ENCODE measurements around the gene AQP3.
A peak's percentile ranks its signal among the peaks of the same experiment; 100 is the strongest.
"Not testable (repeated sequence)": the region's sequence is repeated elsewhere in the genome, so short reads cannot be mapped to it uniquely, and the experiment has no call there.

AQP3 gene

DNA sequence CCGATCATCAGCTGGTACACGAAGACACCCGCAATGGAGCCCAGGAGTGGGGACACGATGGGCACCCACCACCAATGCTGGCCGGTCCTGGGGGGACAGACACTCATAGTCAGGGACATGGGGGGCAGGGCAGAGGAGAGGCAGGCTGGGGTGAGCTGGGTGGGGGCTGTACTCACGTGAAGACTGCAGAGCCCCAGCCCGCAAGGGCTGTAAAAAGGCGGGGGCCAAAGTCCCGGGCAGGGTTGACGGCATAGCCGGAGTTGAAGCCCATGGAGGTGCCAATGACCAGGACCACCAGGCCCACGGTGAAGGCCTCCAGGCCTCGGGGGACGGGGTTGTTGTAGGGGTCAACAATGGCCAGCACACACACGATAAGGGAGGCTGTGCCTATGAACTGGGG, 5.3 kb downstream of the AQP3 start:
- no peak for DNase-seq (ENCODE audit: low read depth, low spot score)

DNA sequence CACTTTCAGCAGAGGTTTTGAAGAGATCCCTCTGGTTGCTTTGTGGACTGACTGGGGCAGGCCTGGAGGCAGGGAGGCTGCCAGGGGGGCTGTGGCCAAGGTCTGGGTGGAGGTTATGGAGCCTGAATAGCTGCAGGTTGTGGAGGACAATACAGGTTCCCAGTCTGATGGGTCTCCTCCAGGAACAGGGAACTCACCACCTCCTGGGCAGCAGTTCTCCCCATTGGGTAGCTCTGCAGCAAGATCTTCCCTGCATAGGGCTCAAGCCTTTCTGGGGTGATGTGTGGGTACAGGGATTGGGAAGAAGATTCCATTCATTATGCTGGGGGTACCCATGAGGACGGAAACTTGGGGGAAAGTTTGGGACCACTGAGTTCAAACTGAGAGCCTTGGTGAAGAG, 6.8 kb downstream of the AQP3 start:
- no peak for DNase-seq (ENCODE audit: low read depth, low spot score)

DNA sequence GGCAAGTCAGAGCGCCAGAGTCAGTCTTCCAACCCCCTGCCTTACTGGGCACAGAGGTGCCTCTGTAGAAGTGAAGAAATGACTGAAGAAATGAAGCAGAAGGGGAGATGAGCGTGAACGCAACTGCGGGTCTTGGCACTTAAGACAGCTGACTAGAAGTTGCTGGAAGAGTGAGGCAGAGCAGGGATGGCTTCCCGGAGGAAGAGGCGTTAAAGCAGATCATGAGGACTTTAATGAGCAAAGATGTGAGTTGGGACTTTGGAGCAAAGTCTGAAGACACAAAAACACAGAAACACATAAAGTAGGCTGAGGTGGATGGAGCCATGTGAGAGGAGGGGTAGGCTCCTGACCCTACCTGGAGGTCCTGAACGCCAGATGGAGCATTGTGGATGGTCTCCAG, 7.2 kb downstream of the AQP3 start:
- DNase-seq (ENCODE audit: low read depth, low spot score), result no peak

DNA sequence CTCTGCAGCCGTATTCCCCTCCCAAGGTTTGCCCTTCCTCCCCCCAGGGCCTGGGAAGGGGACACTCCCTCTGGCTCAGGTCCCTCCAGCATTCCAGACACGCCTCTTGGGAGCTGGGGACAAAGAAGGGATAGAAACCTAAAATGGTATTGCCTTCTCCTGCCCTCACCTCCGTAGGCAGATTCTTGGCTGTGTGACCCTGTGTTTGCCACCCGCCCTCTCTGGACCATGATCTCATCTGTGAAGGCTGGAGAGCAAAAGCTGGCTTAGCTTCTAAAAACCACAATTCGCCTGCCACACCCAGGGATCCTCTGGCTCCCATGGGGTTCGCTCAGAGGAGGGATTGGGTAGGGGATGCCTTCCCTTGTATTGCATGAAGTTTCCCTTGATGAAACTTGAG, 7.7 kb downstream of the AQP3 start:
- no peak for DNase-seq (ENCODE audit: low read depth, low spot score)

DNA sequence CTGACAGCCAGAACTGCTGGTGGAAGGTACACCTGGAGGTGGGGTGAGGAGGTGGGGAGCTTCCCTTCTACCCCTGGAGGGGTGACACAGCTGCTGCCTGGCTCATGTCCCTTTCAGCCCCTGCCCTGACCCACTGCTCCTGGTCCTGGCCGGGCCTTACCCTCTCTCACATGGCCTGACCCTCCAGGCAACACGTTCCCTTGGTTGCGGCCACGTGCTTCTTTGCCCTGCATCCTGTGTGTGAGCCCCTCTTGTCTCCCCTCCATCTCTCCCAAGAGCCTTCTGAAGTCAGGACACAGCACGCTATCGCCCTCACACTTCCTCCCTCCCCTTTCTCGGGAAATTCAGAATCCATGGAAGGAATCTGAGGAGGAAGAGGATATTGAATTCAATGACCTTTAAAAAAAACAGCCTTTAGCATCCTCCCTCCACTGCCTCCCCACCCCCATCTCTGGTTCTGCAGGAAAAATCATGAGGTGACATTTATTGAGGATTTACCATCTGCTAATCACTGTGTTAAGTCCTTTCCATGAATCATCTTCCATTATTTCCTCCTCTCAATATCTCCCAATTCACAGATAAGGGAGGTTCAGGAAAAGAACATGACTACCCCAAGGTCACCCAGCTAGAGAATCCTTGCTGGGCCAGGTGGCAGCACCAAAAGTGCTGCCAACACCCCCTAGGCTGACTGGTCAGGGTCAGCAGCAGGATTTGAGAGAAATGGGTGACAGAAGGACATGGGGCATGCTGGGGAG, 8.3 kb downstream of the AQP3 start:
- DNase-seq (ENCODE audit: low read depth, low spot score), result no peak

DNA sequence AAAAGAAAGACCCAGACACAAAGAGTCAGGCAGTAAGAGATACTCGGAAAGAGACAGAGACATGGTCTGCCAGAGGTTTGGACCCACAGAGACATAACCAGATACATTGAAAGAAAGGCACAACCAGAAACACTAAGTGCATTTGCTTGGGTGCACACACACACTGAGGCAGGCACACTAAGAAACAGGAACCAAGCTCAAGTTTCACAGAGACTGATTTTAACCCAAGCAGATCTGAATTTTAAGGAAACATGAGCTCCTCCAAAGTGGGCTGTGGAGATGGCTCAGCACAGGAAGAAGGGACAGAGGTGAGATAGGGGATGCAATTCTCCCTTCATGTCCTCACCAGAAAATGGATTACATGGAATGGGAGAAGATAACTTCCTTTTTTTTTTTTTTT, 9.5 kb downstream of the AQP3 start:
- DNase-seq (ENCODE audit: low read depth, low spot score), result no peak

DNA sequence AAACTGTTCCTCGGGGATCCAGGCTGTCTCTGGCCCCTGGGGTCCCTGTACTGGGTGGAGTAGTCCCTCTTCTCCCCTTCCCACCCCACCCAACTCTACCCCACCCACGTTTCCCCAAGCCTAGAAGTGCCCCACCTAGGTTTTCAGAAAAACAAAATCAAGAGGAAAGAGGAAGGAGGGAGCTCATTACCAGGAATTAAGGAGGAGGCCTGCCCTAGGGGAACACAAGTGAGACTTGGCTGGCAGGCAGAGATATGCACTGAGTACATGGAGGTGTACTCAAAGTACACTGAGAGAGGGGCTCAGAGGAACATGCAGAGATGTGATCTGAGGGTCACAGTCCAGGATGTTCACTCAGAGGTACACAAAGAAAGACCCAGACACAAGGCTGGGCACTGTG, 10.2 kb downstream of the AQP3 start:
- no peak for DNase-seq (ENCODE audit: low read depth, low spot score)

DNA sequence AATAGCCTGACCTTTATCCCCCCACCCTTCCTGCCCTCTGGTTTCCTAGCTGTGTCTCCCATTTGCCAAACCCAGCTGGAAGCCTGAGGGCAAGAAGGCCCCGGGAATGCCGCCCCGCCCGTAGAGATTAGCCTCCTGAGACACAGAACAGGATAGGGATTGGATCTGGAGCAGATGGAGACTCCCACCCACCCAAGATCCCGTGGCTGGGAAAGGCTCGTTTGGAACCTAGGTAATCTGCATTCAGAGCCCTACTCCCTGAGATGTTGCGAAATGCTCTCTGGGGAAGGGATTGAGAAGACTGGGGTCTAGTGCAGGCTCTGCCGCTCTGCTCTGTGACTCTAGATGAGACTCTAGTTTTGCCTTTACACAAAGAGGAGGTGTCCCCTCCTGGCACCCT, 10.9 kb downstream of the AQP3 start:
- no peak for DNase-seq (ENCODE audit: low read depth, low spot score)

DNA sequence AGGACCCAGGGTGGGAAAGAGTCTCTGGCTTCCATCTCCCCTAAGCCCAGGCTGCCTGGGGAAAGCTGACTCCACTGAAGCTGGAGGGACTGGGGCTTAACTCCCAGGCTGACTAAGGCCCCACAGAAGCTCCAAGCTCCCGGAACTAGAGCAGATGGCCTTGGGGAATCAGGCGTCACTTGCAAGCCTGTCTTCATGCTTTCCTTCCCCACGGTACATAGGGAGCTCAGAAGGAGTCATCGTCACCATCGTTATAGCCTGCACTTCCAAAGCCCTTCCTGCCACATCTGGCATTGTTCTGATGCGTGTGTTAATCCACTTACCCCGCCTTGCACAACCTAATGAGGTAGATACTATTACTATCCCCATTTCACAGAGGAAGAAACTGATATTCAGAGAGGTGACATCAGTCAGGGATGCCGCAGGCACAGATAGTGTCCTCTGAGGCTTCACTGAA, 11.5 kb downstream of the AQP3 start:
- no peak for DNase-seq (ENCODE audit: low read depth, low spot score)

DNA sequence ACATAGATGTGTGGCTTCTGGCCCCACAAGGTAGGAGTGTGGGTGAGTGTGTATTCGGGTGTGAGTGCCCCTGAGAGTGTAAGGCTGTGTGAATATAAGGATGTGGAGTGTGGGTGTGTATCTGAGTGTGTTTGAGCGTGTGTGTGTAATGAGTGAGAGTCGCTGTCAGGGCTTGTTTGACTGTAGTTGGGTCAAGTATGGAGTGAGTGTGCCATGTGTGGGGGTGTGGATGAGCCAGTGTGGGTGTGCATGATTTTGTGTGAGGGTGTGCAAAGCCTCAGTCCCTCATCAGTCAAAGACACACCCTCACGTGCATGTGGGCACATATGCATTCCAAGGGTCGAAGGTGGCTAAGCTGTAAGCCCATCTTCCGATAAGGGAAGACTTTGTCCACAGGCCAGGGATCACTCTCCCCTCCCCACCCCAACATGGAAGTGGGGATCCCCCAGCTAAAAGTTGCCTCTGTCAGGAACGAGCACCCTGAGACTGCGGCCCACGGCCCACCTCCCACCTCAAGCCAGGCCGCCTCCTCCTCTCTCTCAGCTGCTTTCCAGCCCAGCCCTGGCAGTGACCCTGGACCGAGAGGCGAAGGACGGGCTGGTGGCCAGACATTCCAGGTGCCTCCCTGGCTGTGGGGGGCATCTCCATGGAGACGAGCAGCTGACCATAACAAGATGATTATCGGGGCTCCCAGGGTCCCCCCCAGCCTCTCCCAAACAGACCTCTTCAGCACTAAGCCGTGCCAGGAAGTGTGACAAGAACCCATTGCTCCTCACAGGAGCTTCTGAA, 12.9 kb downstream of the AQP3 start:
- no peak for DNase-seq (ENCODE audit: low read depth, low spot score)

DNA sequence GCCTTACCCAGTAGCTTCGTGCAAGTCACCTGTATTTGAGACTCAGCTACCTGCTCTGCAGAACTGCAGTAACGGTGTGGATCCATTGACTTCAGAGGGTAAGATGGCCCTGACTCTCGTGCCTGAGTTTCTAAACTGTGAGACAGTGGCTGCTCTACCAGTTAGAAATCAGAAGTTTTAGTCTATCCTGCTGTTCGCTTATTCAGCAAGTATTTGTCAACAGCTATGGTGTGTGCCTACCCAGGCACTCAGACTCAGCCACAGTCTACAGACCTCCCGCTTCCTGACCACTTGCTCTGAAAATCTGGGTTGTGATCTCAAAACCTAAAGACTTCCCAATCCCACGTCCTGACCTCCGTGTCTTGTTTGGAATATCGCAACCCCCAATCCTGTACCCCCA, 13.5 kb downstream of the AQP3 start:
- no peak for DNase-seq (ENCODE audit: low read depth, low spot score)

DNA sequence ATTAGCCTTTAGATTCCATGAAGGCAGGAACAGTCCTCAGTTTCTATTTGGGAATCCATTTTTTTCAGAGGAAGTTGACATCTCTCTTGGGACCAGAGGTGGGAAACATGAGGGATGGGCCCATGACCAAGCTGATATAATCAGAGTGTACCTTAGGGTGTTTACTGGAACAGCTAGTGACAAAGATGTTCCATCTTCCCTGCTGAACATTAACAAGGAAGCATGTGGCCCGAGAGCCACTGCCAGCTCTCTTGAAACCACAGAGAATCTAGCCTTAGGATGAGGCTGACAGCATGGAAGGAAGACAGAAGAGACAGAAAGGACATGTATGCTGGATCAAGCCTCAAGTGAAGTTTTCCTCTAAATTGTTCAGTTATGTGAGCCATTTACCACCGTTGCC, 16.0 kb downstream of the AQP3 start:
- DNase-seq (ENCODE audit: low read depth, low spot score), result no peak

DNA sequence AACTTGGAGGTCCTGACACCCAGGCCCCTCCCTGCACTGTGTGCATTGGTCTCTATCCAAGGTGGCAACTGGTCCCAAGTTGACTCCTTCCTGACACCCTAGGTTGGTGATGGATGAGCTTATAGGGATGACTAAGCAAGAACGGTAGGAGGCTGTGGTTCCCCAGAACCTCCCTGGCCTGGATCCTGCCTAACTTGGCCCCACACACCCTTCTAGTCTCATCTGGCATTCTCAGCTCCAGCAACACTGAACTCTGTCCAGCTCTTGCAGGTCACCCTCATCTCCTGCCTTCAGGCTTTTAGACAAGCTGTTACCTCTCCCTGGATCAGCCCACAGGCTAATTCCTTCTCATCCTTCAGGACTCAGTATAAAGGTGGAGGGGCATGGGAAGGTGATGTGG, 16.5 kb downstream of the AQP3 start:
- DNase-seq (ENCODE audit: low read depth, low spot score), result no peak

DNA sequence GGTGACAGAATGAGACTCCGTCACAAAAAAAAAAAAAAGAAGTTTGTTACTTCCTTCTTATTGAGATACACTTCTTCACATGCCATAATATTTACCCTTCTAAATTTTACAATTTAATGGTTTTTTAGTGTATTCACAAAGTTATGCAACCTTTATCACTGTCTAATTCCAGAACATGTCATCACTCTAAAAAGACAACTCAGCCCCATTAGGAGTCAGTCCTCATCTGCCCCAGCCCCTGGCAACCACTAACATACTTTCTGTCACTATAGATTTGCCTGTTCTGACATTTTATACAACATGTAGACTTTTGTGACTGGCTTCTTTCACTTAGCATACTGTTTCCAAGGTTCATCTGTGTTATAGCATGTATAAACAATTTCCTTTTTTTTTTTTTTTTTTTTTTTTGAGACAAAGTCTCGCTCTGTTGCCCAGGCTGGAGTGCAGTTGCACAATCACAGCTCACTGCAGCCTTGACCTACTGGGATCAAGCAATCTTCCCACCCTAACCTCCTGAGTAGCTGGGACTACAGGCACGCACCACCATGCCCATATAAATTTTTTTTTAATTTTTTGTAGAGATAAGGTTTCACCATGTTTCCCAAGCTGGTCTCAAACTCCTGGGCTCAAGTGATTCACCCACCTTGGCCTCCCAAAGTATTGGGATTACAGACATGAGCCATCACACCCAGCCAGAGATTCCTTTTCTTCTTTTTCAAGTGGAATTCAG, 18.0 kb downstream of the AQP3 start:
- no peak for DNase-seq (ENCODE audit: low read depth, low spot score)

DNA sequence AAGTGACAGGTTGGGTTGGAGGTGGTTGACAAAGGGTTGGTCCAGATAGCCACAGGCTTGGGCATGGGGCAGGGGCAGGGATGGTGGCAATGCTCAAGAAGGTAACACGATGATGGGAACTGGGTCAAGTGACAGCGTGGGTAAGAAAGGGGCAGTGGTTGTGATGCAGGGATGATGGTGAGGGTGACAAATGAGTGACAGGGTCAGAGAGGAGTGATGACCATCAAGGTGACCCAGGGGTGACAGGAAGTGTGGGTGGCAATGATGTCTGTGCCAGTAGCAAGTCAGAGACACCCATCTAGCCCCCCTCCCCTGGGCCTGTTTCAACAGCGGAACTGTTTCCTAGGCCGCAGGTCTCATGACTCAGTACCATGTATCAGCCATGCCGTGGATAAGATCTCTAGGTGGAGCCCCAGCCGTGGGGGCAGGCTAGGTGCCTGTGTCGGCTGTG, 20.5 kb downstream of the AQP3 start:
- DNase-seq (ENCODE audit: low read depth, low spot score), result no peak

DNA sequence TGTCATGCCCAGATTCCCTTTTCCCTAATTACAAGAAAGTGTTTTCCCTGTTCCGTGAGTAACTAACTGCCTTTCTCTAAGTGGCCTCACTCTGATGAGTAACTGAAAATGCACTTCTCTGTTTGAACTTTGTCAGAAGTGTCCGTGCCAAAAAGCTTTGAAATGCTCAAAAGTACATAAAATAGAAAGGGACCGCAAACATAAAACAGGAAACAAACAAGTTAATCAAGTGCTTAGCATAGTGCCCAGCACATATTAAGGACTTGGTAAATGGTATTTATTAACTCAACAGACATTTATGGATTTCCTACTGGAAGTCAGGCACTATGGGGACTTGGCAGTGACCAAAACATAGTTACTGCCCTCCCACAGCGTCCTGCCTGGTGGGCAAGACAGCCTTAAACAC, 22.3 kb downstream of the AQP3 start:
- no peak for DNase-seq (ENCODE audit: low read depth, low spot score)

DNA sequence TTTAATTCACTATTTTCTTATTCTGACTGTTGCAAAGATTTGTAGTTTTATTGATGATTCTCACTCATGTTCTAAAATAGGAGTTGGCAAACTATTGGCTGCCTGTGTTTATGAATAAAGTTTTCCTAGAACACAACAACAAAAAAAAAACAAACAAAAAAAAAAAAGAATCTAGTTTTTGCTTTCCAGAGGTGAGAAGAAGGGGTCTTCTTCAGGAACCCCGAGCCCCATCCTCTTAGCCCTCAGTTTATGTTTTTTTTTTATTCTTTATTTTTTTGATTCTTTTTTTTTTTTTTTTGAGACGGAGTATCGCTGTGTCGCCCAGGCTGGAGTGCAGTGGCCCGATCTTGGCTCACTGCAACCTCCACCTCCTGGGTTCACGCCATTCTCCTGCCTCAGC, 22.9 kb downstream of the AQP3 start:
- not testable (repeated sequence) for DNase-seq (ENCODE audit: low read depth, low spot score)

DNA sequence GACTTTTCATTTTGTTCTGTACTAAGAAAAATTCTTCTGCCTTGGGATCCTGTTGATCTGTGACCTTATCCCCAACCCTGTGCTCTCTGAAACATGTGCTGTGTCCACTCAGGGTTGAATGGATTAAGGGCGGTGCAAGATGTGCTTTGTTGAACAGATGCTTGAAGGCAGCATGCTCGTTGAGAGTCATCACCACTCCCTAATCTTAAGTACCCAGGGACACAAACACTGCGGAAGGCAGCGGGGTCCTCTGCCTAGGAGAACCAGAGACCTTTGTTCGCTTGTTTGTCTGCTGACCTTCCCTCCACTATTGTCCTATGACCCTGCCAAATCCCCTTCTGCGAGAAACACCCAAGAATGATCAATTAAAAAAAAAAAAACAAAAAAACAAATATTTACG, 23.4 kb downstream of the AQP3 start:
- not testable (repeated sequence) for DNase-seq (ENCODE audit: low read depth, low spot score)

DNA sequence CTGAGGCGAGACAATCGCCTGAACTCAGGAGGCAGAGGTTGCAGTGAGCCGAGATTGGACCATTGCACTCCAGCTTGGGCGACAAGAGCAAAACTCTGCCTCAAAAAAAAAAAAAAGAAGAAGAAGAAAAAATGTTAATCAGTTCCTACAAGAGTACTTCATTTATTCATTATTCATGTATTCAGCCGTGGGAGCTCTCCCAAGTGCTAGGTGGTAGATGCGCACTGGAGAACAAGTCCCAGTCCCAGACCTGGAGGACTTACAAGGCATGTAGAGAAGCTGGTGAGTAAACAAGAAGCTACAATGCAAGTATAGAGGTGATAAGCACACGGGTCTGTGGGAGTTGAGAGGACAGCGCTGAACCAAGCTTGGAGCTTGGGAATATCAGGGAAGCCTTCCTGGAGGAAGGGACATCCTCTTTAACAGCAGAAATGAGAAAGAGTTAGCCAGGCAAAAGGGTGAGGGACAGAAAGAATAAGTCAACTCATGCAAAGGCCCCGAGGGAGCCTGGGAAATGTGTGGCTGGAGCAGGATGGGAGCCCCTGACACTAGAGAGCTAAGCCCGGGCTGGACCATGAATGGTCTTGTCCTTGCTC, 27.6 kb downstream of the AQP3 start:
- DNase-seq (ENCODE audit: low read depth, low spot score), result no peak

DNA sequence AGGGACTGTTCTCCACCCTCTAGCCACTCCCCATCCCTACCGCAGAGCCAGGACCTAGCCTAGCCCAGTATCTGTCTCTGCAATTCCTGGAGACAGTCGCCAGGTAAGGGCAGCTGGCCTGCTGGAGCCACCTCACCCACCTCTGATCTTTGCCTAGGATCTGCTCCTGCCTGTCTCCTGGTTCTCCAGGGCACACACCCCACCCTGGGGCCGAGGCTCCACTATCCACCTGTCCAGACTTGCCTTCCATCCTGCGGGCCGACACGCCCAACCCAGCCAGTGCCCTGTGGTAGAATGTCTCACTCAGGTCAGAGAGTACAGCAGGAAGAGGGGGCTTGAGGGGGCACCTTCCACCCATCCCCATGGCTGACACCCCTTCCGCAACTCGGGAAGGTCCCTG, 29.3 kb downstream of the AQP3 start:
- no peak for DNase-seq (ENCODE audit: low read depth, low spot score)

DNA sequence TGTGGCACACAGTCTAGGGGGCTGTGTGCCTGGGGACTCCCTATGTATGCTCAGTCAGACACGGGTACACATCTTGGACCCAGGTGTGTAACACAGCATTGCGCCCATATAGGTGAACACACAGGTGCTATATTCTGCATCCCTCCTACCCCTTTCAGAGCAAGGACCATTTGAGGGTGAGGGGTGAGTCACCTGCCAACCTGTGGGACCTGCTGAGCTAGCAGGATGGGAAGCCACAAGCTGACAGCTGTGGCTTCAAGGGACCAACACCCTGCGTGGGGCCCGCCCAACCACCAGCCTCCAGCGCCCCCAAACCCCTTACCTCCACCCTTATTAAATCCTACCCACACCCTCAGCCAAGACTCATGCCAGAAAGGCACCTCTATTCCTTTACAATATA, 30.4 kb downstream of the AQP3 start:
- DNase-seq (ENCODE audit: low read depth, low spot score), result no peak

DNA sequence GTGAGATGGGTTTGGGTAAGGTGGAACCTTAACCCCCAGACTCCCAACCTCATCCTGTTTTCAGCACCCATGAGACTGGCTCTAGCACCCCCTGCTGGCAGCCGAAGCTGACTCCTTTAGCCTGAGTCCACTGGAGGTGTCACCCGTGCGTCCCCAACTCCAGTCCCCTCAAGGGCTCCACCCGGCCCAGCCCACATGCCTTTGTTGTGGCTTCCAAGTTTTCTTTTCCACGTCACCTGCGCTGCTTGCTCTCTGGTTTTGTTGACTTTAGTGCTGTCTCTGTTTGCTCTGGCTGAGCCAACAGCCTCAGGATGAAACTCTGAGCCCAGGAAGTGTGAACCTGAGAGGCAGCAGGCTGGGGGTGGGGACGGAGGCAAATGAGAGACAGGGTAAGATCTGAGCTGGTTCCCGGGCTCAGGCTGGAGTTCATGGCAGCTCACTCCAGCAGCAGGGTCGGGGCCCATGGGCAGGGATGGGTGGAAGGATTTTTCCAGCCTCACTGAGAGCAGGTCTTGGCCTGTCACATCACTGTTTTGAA, 31.8 kb downstream of the AQP3 start:
- peak; percentile 75 for DNase-seq (ENCODE audit: low read depth, low spot score)
